Breast epithelium (tissue), 4 donors: ENCODE data around the gene QDPR. TPM values are rescaled to one million over a fixed set of nuclear protein-coding genes. Genes with fewer than 3 reads are reported as not detected.

ENCODE experiments used
- DNase-seq, 2 donors: peaks; one replicate each; pipeline ENCODE4 v3.0.0-alpha.2; 2019; ENCODE audit warnings: low spot score in 2 of 2
- H3K27ac ChIP-seq, 2 donors: fragments of 200-600 bp; sonication (generic) in 1 of 2; one replicate each; pipeline ENCODE4 v1.5.1; 2016 to 2019; ENCODE audit warnings: mild to moderate bottlenecking in 1 of 2
- H3K27me3 ChIP-seq, 2 donors: fragments of 200-600 bp; sonication (generic) in 1 of 2; one replicate each; pipeline versions ENCODE4 v1.5.1 to v1.6.0; 2017 to 2019; ENCODE audit warnings: control low read depth in 1 of 2, mild to moderate bottlenecking in 1 of 2
- H3K36me3 ChIP-seq: fragments of 200-600 bp; one replicate; pipeline ENCODE4 v1.5.1; 2019
- H3K4me1 ChIP-seq, 2 donors: fragments of 200-600 bp; sonication (generic); one replicate each; pipeline ENCODE4 v1.5.1; 2016 to 2019; ENCODE audit warnings: control low read depth in 1 of 2
- H3K4me3 ChIP-seq, 3 donors: fragments of 200-600 bp; sonication (generic); 1 replicate in 2 of 3; 2 replicates in 1 of 3; pipeline ENCODE4 v1.5.1; 2016 to 2019; ENCODE audit warnings: mild to moderate bottlenecking in 3 of 3, moderate library complexity in 2 of 3
- H3K9me3 ChIP-seq, 2 donors: fragments of 200-600 bp; sonication (generic) in 1 of 2; one replicate each; pipeline ENCODE4 v1.5.1; 2016 to 2019; ENCODE audit warnings: control low read depth in 1 of 2
- CTCF ChIP-seq, 3 donors: fragments of 450-650 bp; IDR thresholded peaks; one replicate each; pipeline ENCODE4 v1.5.1; 2016 to 2017; ENCODE audit warnings: antibody characterized with exemption in 3 of 3, mild to moderate bottlenecking in 3 of 3, moderate library complexity in 3 of 3
- POLR2A ChIP-seq: fragments of 450-650 bp; IDR thresholded peaks from one replicate; pipeline ENCODE4 v1.6.1; 2016; ENCODE audit warnings: antibody characterized with exemption, mild to moderate bottlenecking, moderate library complexity
- POLR2AphosphoS5 ChIP-seq, 3 donors: sonication (generic); formaldehyde crosslinking; IDR thresholded peaks; one replicate each; pipeline ENCODE4 v1.6.1; 2017; ENCODE audit warnings: antibody characterized with exemption in 3 of 3
- intact Hi-C: fragments of 100-400 bp; cut with DNase I; formaldehyde crosslinking; loops from one replicate; pipeline ENCODE4 v1.15.1; 2023; ENCODE audit warnings: low total_unique reads
- total RNA-seq, 3 donors: library from RNA; depleted of rRNA; stranded (reverse); fragments of >200 nt; gene quantifications; one replicate each; pipeline ENCODE4 v1.1.0, GENCODE V29; 2016

QDPR gene
- total RNA-seq, 3 donors from 2014 or later = 15.1 to 27.4 (median 18.9) TPM

- H3K27ac ChIP-seq = no peak overlapping the region
- H3K9me3 ChIP-seq = no peaks in the 10 kb centered on the region
- no peaks in the 10 kb centered on the region for H3K27me3 ChIP-seq
- peaks cover 0 to 2% of the 10 kb centered on the region in 2 donors for H3K4me1 ChIP-seq
- intact Hi-C loops = no loop called here
- no peak overlapping the region for H3K4me3 ChIP-seq
- H3K36me3 ChIP-seq = no peaks in the 10 kb centered on the region
- TF ChIP-seq POLR2AphosphoS5 (IDR thresholded peaks at IDR 0.05) (no peak), POLR2A (no peak), CTCF (IDR thresholded peaks at IDR 0.05) (no peak)
- no peak for DNase-seq
These were observed 3.8 kb upstream of the QDPR start for GRCh38 chr4:17515445-17516407.

- no peak within 1 kb of the TSS for H3K4me3 ChIP-seq
- DNase-seq = no peak
- H3K27ac ChIP-seq = no peak within 1 kb of the TSS
- intact Hi-C loops = no loop called here
- no peaks in the 10 kb centered on the region for H3K9me3 ChIP-seq
- no peaks in the 10 kb centered on the region for H3K36me3 ChIP-seq
- H3K4me1 ChIP-seq = peaks cover 0 to 8% of the 10 kb centered on the region in 2 donors
- TF ChIP-seq CTCF (IDR thresholded peaks at IDR 0.05) (no peak), POLR2AphosphoS5 (IDR thresholded peaks at IDR 0.05) (no peak), POLR2A (no peak)
- H3K27me3 ChIP-seq = no peaks in the 10 kb centered on the region
These were observed 3.0 kb upstream of the QDPR start, which contains the start of gene CLRN2 for GRCh38 chr4:17514865-17515264. TSS of gene CLRN2 (plus strand) at chr4:17515165. CDS start at chr4:17515267, 102 bp downstream.

GRCh38 chr4:17512973-17513665, 1.2 kb upstream of the QDPR start:
- Histone ChIP-seq H3K36me3 (no peaks in the 10 kb centered on the region), H3K4me3 (no peak overlapping the region), H3K27ac (no peak overlapping the region), H3K4me1 (peaks cover 0 to 8% of the 10 kb centered on the region in 2 donors), H3K27me3 (no peaks in the 10 kb centered on the region), H3K9me3 (no peaks in the 10 kb centered on the region)
- DNase-seq = no peak
- intact Hi-C loops = no loop called here
- TF ChIP-seq POLR2A (no peak), CTCF (IDR thresholded peaks at IDR 0.05) (no peak), POLR2AphosphoS5 (IDR thresholded peaks at IDR 0.05) (no peak)

- no peak for DNase-seq
- intact Hi-C loops = no loop called here
- peak overlapping the region; percentile 15 to 34 for H3K27ac ChIP-seq
- TF ChIP-seq POLR2A = no peak
- no peak for TF ChIP-seq CTCF (IDR thresholded peaks at IDR 0.05)
- TF ChIP-seq POLR2AphosphoS5 (IDR thresholded peaks at IDR 0.05) = no peak
- H3K9me3 ChIP-seq = no peaks in the 10 kb centered on the region
- no peaks in the 10 kb centered on the region for H3K36me3 ChIP-seq
- peaks cover 0 to 8% of the 10 kb centered on the region in 2 donors for H3K4me1 ChIP-seq
- H3K27me3 ChIP-seq = no peaks in the 10 kb centered on the region
- peak overlapping the region; percentile 70 to 82 (median 78) for H3K4me3 ChIP-seq
These were observed 361 bp downstream of the QDPR start for GRCh38 chr4:17511509-17511949.

GRCh38 chr4:17511051-17511450, 839 bp downstream of the QDPR start:
- no peak for TF ChIP-seq POLR2A
- no peak for TF ChIP-seq CTCF (IDR thresholded peaks at IDR 0.05)
- no peak for TF ChIP-seq POLR2AphosphoS5 (IDR thresholded peaks at IDR 0.05)
- Histone ChIP-seq H3K9me3 (no peaks in the 10 kb centered on the region), H3K27me3 (no peaks in the 10 kb centered on the region), H3K4me1 (peaks cover 0 to 8% of the 10 kb centered on the region in 2 donors), H3K36me3 (no peaks in the 10 kb centered on the region), H3K27ac (peak overlapping the region; percentile 15 to 34), H3K4me3 (peak overlapping the region; percentile 70 to 82 (median 78))
- DNase-seq = no peak
- intact Hi-C loops = no loop called here
